GM11168 (cell line): ENCODE data around the gene CBX7.

Experiments
- in situ Hi-C: fragments of 300-500 bp; cut with MboI; formaldehyde crosslinking; loops from one replicate; pipeline ENCODE4 v1.12.0; 2022; ENCODE audit warnings: low sequenced_read_pairs; ENCODE audit not compliant: unreplicated experiment

The CBX7 gene

GRCh38 chr22:39129746-39130145, 22.7 kb downstream of the CBX7 start:
- in situ Hi-C loops: no loop called here

- in situ Hi-C loops: no loop called here
These were observed 23.4 kb downstream of the CBX7 start for GRCh38 chr22:39129081-39129480.

GRCh38 chr22:39128508-39128907, 24.0 kb downstream of the CBX7 start:
- in situ Hi-C loops: no loop called here

GRCh38 chr22:39125622-39126021, 26.9 kb downstream of the CBX7 start:
- in situ Hi-C loops: no loop called here

GRCh38 chr22:39123751-39124581, 28.5 kb downstream of the CBX7 start:
- in situ Hi-C loops: loop anchor here (25.0 kb wide), 1 partner anchor 262 kb away; the partner anchor contains the start of gene CBX6

GRCh38 chr22:39122772-39123470, 29.6 kb downstream of the CBX7 start:
- in situ Hi-C loops: loop anchor here (25.0 kb wide), 1 partner anchor 261 kb away; the partner anchor contains the start of gene CBX6

GRCh38 chr22:39120983-39121382, 31.5 kb downstream of the CBX7 start:
- in situ Hi-C loops: loop anchor here (25.0 kb wide), 1 partner anchor 259 kb away; the partner anchor contains the start of gene CBX6

- in situ Hi-C loops: loop anchor here (5.0 to 25.0 kb wide), 2 partner anchors 105 to 255 kb away; partner anchors contain the start of genes APOBEC3C and CBX6
These were observed 34.8 kb downstream of the CBX7 start for GRCh38 chr22:39117585-39118191.

- in situ Hi-C loops: loop anchor here (5.0 to 25.0 kb wide), 2 partner anchors 104 to 254 kb away; partner anchors contain the start of genes APOBEC3C and CBX6
These were observed 36.4 kb downstream of the CBX7 start for GRCh38 chr22:39115977-39116621.

- in situ Hi-C loops: loop anchor here (5.0 to 25.0 kb wide), 2 partner anchors 103 to 253 kb away; partner anchors contain the start of genes APOBEC3C and CBX6
These were observed 36.9 kb downstream of the CBX7 start for GRCh38 chr22:39115570-39115969.

- in situ Hi-C loops: loop anchor here (25.0 kb wide), 1 partner anchor 252 kb away; the partner anchor contains the start of gene CBX6
These were observed 38.4 kb downstream of the CBX7 start for GRCh38 chr22:39114112-39114511.

GRCh38 chr22:39110631-39111561, 41.6 kb downstream of the CBX7 start:
- in situ Hi-C loops: loop anchor here (25.0 kb wide), 1 partner anchor 249 kb away; the partner anchor contains the start of gene CBX6

- in situ Hi-C loops: loop anchor here (25.0 kb wide), 1 partner anchor 247 kb away; the partner anchor contains the start of gene CBX6
These were observed 43.1 kb downstream of the CBX7 start for GRCh38 chr22:39109361-39109760.

- in situ Hi-C loops: loop anchor here (25.0 kb wide), 1 partner anchor 246 kb away; the partner anchor contains the start of gene CBX6
These were observed 44.0 kb downstream of the CBX7 start for GRCh38 chr22:39108487-39108886.

- in situ Hi-C loops: loop anchor here (25.0 kb wide), 1 partner anchor 244 kb away; the partner anchor contains the start of gene CBX6
These were observed 46.2 kb downstream of the CBX7 start for GRCh38 chr22:39106326-39106725.

GRCh38 chr22:39103431-39103830, 49.0 kb downstream of the CBX7 start:
- in situ Hi-C loops: loop anchor here (25.0 kb wide), 1 partner anchor 241 kb away; the partner anchor contains the start of gene CBX6

GRCh38 chr22:39101226-39101625, 51.3 kb downstream of the CBX7 start:
- in situ Hi-C loops: loop anchor here (25.0 kb wide), 1 partner anchor 239 kb away; the partner anchor contains the start of gene CBX6

GRCh38 chr22:39098576-39098975, 53.9 kb downstream of the CBX7 start:
- in situ Hi-C loops: no loop called here
